SH-SY5Y (cell line): ENCODE data around the gene TEK.

Experiments
- GATA2 ChIP-seq: IDR thresholded peaks from 2 replicates; pipeline ENCODE4 v1.6.1; 2011; ENCODE audit warnings: mild to moderate bottlenecking, low read depth, low read length
- GATA3 ChIP-seq: IDR thresholded peaks from 2 replicates; pipeline ENCODE4 v1.6.1; 2011; ENCODE audit warnings: low read depth, mild to moderate bottlenecking, low read length, moderate library complexity

- TF ChIP-seq GATA2: no peak
- TF ChIP-seq GATA3: no peak
Measured at GRCh38 chr9:27212191-27212590, 103.2 kb downstream of the TEK start.
